AG04450 (cell line): ENCODE results near the gene NVL. TPM values are rescaled to one million over a fixed set of nuclear protein-coding genes. Genes with fewer than 3 reads are reported as not detected.

Source experiments
- CTCF ChIA-PET: fragments of 300-600, 350-600 bp; formaldehyde crosslinking; extraction: SDS; loops from one replicate; lab custom pipeline; 2022; ENCODE audit warnings: antibody characterized with exemption, inconsistent platforms; lab: Charles Lee
- POLR2A ChIA-PET: fragments of 350-600 bp; formaldehyde crosslinking; extraction: SDS; loops from one replicate; lab custom pipeline; 2021; ENCODE audit warnings: antibody characterized with exemption, inconsistent platforms; lab: Yijun Ruan, JAX
- DNase-seq: peaks from one replicate; pipeline ENCODE4 v3.0.0-alpha.2; 2011; ENCODE audit warnings: low read depth, low spot score
- H3K27ac ChIP-seq: one replicate; pipeline ENCODE4 v1.5.1; 2012; ENCODE audit warnings: low read depth, low read length, control low read depth
- H3K27me3 ChIP-seq: one replicate; pipeline ENCODE4 v1.6.0; 2012; ENCODE audit warnings: low read length; ENCODE audit not compliant: control insufficient read depth, insufficient read depth
- H3K4me3 ChIP-seq: 2 replicates; pipeline ENCODE4 v1.5.1; 2011; ENCODE audit warnings: mild to moderate bottlenecking, low read depth, low read length, control low read depth
- H3K9me3 ChIP-seq: 2 replicates; pipeline ENCODE4 v1.5.1; 2012; ENCODE audit warnings: low read length; ENCODE audit not compliant: control insufficient read depth, insufficient read depth
- CTCF ChIP-seq: IDR thresholded peaks from 2 replicates; pipeline ENCODE4 v1.5.1; 2011; ENCODE audit warnings: low read depth, low read length, control low read depth, inconsistent platforms
- polyA plus RNA-seq: library from polyadenylated mRNA; depleted of rRNA; stranded (reverse); fragments of >200 nt; gene quantifications from 2 replicates; pipeline ENCODE4 v1.2.3, GENCODE V29; 2011

The NVL gene
- polyA plus RNA-seq, 1 experiment = 18.8 TPM

- ChIA-PET POLR2A (interaction anchor here (0.8 kb wide), 1 partner anchor 77 kb away, joined by 3 read pairs; no protein-coding TSS in a partner anchor), CTCF (interaction anchor here (1.6 to 1.7 kb wide), 2 partner anchors 184 to 622 kb away, joined by 7 read pairs; no protein-coding TSS in a partner anchor)
- Histone ChIP-seq H3K9me3 (no peaks in the 10 kb centered on the region), H3K27me3 (no peaks in the 10 kb centered on the region), H3K27ac (no peak overlapping the region), H3K4me3 (no peak overlapping the region)
- no peak for TF ChIP-seq CTCF
- DNase-seq = peak; percentile 88
Observed at GRCh38 chr1:224300346-224300745, 29.6 kb downstream of the NVL start.

GRCh38 chr1:224298346-224299330 is 31.3 kb downstream of the NVL start:
- no peak for DNase-seq
- Histone ChIP-seq H3K9me3 (no peaks in the 10 kb centered on the region), H3K4me3 (no peak overlapping the region), H3K27me3 (no peaks in the 10 kb centered on the region), H3K27ac (no peak overlapping the region)
- ChIA-PET CTCF (interaction anchor here (0.7 to 1.7 kb wide), 2 partner anchors 35 to 624 kb away, joined by 3 to 7 read pairs; no protein-coding TSS in a partner anchor), POLR2A (no interaction called here)
- no peak for TF ChIP-seq CTCF

GRCh38 chr1:224294775-224295174 is 35.2 kb downstream of the NVL start:
- TF ChIP-seq CTCF = no peak
- DNase-seq = no peak
- Histone ChIP-seq H3K9me3 (no peaks in the 10 kb centered on the region), H3K4me3 (no peak overlapping the region), H3K27ac (no peak overlapping the region), H3K27me3 (no peaks in the 10 kb centered on the region)
- ChIA-PET POLR2A (no interaction called here), CTCF (no interaction called here)

- POLR2A ChIA-PET = no interaction called here
- Histone ChIP-seq H3K27me3 (no peaks in the 10 kb centered on the region), H3K9me3 (no peaks in the 10 kb centered on the region), H3K27ac (no peak overlapping the region), H3K4me3 (no peak overlapping the region)
- CTCF ChIA-PET = interaction anchor here (0.6 kb wide), 1 partner anchor 15 kb away, joined by 3 read pairs; no protein-coding TSS in a partner anchor
- DNase-seq = no peak
- TF ChIP-seq CTCF = no peak
Observed at GRCh38 chr1:224292419-224292818, 37.6 kb downstream of the NVL start.

GRCh38 chr1:224289396-224289795 is 40.6 kb downstream of the NVL start:
- Histone ChIP-seq H3K9me3 (no peaks in the 10 kb centered on the region), H3K27me3 (no peaks in the 10 kb centered on the region), H3K27ac (no peak overlapping the region), H3K4me3 (no peak overlapping the region)
- ChIA-PET CTCF (no interaction called here), POLR2A (no interaction called here)
- TF ChIP-seq CTCF = no peak
- DNase-seq = no peak
